GM19452 (cell line): Measurements from ENCODE around the gene DEXI.

Source experiments
- ATAC-seq: cut with Tn5 transposase; IDR thresholded peaks from one replicate; pipeline ENCODE4 v1.9.1; 2021; ENCODE audit not compliant: unreplicated experiment

DEXI gene

GRCh38 chr16:10941935-10942351, 325 bp downstream of the DEXI start:
- ATAC-seq, result peak; percentile 10

GRCh38 chr16:10941127-10941933, 938 bp downstream of the DEXI start:
- ATAC-seq, result no peak

GRCh38 chr16:10940501-10941079, 1.7 kb downstream of the DEXI start:
- ATAC-seq, result no peak

GRCh38 chr16:10939649-10940234, 2.5 kb downstream of the DEXI start:
- ATAC-seq, result no peak

- no peak for ATAC-seq
Observed at GRCh38 chr16:10938796-10939648, 3.2 kb downstream of the DEXI start.

- no peak for ATAC-seq
Observed at GRCh38 chr16:10938321-10938720, 3.9 kb downstream of the DEXI start.

- ATAC-seq, result no peak
Observed at GRCh38 chr16:10937068-10937859, 5.0 kb downstream of the DEXI start.

GRCh38 chr16:10936272-10936984, 5.8 kb downstream of the DEXI start:
- no peak for ATAC-seq

GRCh38 chr16:10935226-10935915, 6.9 kb downstream of the DEXI start:
- ATAC-seq, result no peak

- no peak for ATAC-seq
Observed at GRCh38 chr16:10934325-10935107, 7.8 kb downstream of the DEXI start.

GRCh38 chr16:10933865-10934264, 8.4 kb downstream of the DEXI start:
- no peak for ATAC-seq

GRCh38 chr16:10932959-10933710, 9.1 kb downstream of the DEXI start:
- ATAC-seq, result no peak

GRCh38 chr16:10931977-10932632, 10.2 kb downstream of the DEXI start:
- no peak for ATAC-seq

- no peak for ATAC-seq
Observed at GRCh38 chr16:10931134-10931533, 11.1 kb downstream of the DEXI start.

- ATAC-seq, result no peak
Observed at GRCh38 chr16:10930755-10931093, 11.5 kb downstream of the DEXI start.

- ATAC-seq, result no peak
Observed at GRCh38 chr16:10929853-10930754, 12.2 kb downstream of the DEXI start.
